22Rv1 (cell line): ENCODE data around the gene MTG1.

ENCODE experiments used
- CTCF ChIP-seq: fragments of 450-650 bp; IDR thresholded peaks from 2 replicates; pipeline ENCODE4 v1.5.1; 2017; ENCODE audit warnings: mild to moderate bottlenecking
- ZFX ChIP-seq: fragments of 450-650 bp; IDR thresholded peaks from 2 replicates; pipeline ENCODE4 v1.6.1; 2017; ENCODE audit warnings: antibody characterized with exemption, borderline replicate concordance

- TF ChIP-seq CTCF (no peak), ZFX (no peak)
These were observed 25.4 kb downstream of the MTG1 start for GRCh38 chr10:133419211-133419950.
